GM12878 (cell line): ENCODE results near the gene TMPRSS11D. TPM values are rescaled to one million over a fixed set of nuclear protein-coding genes. Genes with fewer than 3 reads are reported as not detected.

Experiments
- ATAC-seq: fragments of 200-7000 bp; cut with Tn5 transposase; 3 replicates; pipeline ENCODE4 v1.9.1; 2020; ENCODE audit warnings: mild to moderate bottlenecking, moderate library complexity
- BruUV-seq: library from RNA; stranded (reverse); fragments of 400-500 nt; replicated peaks from 2 replicates; lab custom pipeline; 2021; lab: Mats Ljungman, UMichigan
- CTCF ChIA-PET: fragments of 300-600 bp; sonication (Branson Sonifier 250); formaldehyde crosslinking; extraction: SDS; loops from one replicate; lab custom pipeline; 2021; ENCODE audit warnings: inconsistent platforms; lab: Yijun Ruan, JAX
- POLR2A ChIA-PET: fragments of 350-600 bp; formaldehyde crosslinking; extraction: SDS; loops from one replicate; lab custom pipeline; 2021; ENCODE audit warnings: inconsistent platforms; lab: Charles Lee
- RAD21 ChIA-PET: fragments of 300-600 bp; sonication (Branson Sonifier 250); formaldehyde crosslinking; loops from one replicate; lab custom pipeline; 2023; ENCODE audit warnings: antibody characterized with exemption; ENCODE audit not compliant: unreplicated experiment; lab: Charles Lee
- SMC1A ChIA-PET: fragments of 300-600 bp; sonication (Branson Sonifier 250); formaldehyde crosslinking; loops from one replicate; lab custom pipeline; 2023; ENCODE audit not compliant: unreplicated experiment, uncharacterized antibody; lab: Charles Lee
- DNase-seq: peaks from one replicate; pipeline ENCODE4 v3.0.0-alpha.2; 2011; ENCODE audit warnings: low read depth, low spot score
- FAIRE-seq: peaks from 3 replicates; lab custom pipeline; 2011; peaks lifted over from hg19 to GRCh38; lab: Jason Lieb, UNC
- H2AFZ ChIP-seq: 2 replicates; pipeline ENCODE4 v1.6.0; 2011; ENCODE audit warnings: low read depth, low read length, control low read depth; ENCODE audit not compliant: control insufficient read depth
- H3K27ac ChIP-seq: 2 replicates; pipeline ENCODE4 v1.5.1; 2011; ENCODE audit warnings: control low read depth; ENCODE audit not compliant: control insufficient read depth, insufficient read depth
- H3K27me3 ChIP-seq, 2 experiments: replicated peaks in 1 of 2; 2 replicates each; pipeline versions ENCODE4 v1.6.0 to v1.6.1; 2011; ENCODE audit warnings: low read length in 1 of 2; ENCODE audit not compliant: control insufficient read depth in 2 of 2, insufficient read depth in 2 of 2
- H3K36me3 ChIP-seq, 2 experiments: 2 replicates each; pipeline ENCODE4 v1.5.1; 2011; ENCODE audit warnings: low read length in 1 of 2; ENCODE audit not compliant: control insufficient read depth in 2 of 2, insufficient read depth in 2 of 2
- H3K4me1 ChIP-seq: 2 replicates; pipeline ENCODE4 v1.6.1; 2011; ENCODE audit warnings: mild to moderate bottlenecking, low read length, moderate library complexity, mixed read lengths; ENCODE audit not compliant: control insufficient read depth, insufficient read depth
- H3K4me2 ChIP-seq: 2 replicates; pipeline ENCODE4 v1.6.0; 2011; ENCODE audit warnings: control low read depth; ENCODE audit not compliant: control insufficient read depth, insufficient read depth
- H3K4me3 ChIP-seq: fragments of 200-600 bp; sonication (generic); 2 replicates; pipeline ENCODE4 v1.5.1; 2016
- H3K79me2 ChIP-seq: 2 replicates; pipeline ENCODE4 v1.6.0; 2011; ENCODE audit warnings: low read length; ENCODE audit not compliant: control insufficient read depth, insufficient read depth
- H3K9ac ChIP-seq: 2 replicates; pipeline ENCODE4 v1.8.0; 2011; ENCODE audit warnings: low read length, control low read depth, mixed read lengths; ENCODE audit not compliant: control insufficient read depth, insufficient read depth
- H3K9me3 ChIP-seq: replicated peaks from 3 replicates; pipeline ENCODE4 v1.5.1; 2011; ENCODE audit warnings: mild to moderate bottlenecking, low read length; ENCODE audit not compliant: control insufficient read depth, insufficient read depth
- H4K20me1 ChIP-seq: 2 replicates; pipeline ENCODE4 v1.6.0; 2011; ENCODE audit not compliant: control insufficient read depth, insufficient read depth
- ASH2L ChIP-seq: fragments of 300-600, 200-600 bp; sonication (generic); IDR thresholded peaks from 2 replicates; pipeline ENCODE4 v1.6.1; 2017; ENCODE audit warnings: low read depth, mild to moderate bottlenecking, borderline replicate concordance
- ATF2 ChIP-seq: IDR thresholded peaks from 2 replicates; pipeline ENCODE4 v1.6.1; 2012; ENCODE audit warnings: low read length, inconsistent platforms
- BMI1 ChIP-seq: fragments of 450-650 bp; IDR thresholded peaks from 2 replicates; pipeline ENCODE4 v1.6.1; 2016; ENCODE audit warnings: mild to moderate bottlenecking, moderate library complexity, borderline replicate concordance
- EED ChIP-seq: sonication (generic); IDR thresholded peaks from 2 replicates; pipeline ENCODE4 v1.6.1; 2016; ENCODE audit warnings: antibody characterized with exemption, low read depth
- KDM1A ChIP-seq: fragments of 200-600 bp; sonication (generic); IDR thresholded peaks from 2 replicates; pipeline ENCODE4 v1.6.1; 2016; ENCODE audit warnings: borderline replicate concordance
- MYB ChIP-seq: fragments of 150-350 bp; IDR thresholded peaks from 2 replicates; pipeline ENCODE4 v1.6.1; 2014; ENCODE audit warnings: mild to moderate bottlenecking, low read depth, low read length, borderline replicate concordance
- MYC ChIP-seq: IDR thresholded peaks from 2 replicates; pipeline ENCODE4 v1.6.1; 2011; ENCODE audit warnings: mild to moderate bottlenecking, low read length, moderate library complexity, inconsistent platforms; ENCODE audit not compliant: insufficient read depth, insufficient replicate concordance, insufficient read length, severe bottlenecking
- NR2C1 ChIP-seq: fragments of 450-650 bp; IDR thresholded peaks from 2 replicates; pipeline ENCODE4 v1.6.1; 2017; ENCODE audit warnings: antibody characterized with exemption, mild to moderate bottlenecking, moderate library complexity
- RBBP5 ChIP-seq: fragments of 200-600 bp; sonication (generic); conservative IDR thresholded peaks from 2 replicates; pipeline ENCODE4 v1.6.1; 2016
- TBL1XR1 ChIP-seq: IDR thresholded peaks from 2 replicates; pipeline ENCODE4 v1.6.1; 2012; ENCODE audit warnings: low read depth, low read length, improper control_type of control experiment
- ZNF622 ChIP-seq: fragments of 450-650 bp; IDR thresholded peaks from 2 replicates; pipeline ENCODE4 v1.6.1; 2017; ENCODE audit warnings: mild to moderate bottlenecking, inconsistent platforms
- WGBS: methylation state at CpG from one replicate; pipeline ENCODE4 v1.1.6; 2016; ENCODE audit warnings: low lambda C conversion rate; ENCODE audit not compliant: insufficient replicate concordance, insufficient coverage; ENCODE audit errors: missing lambda C conversion rate; 5-methylcytosine and 5-hydroxymethylcytosine counted together
- in situ Hi-C: fragments of 300-500 bp; cut with MboI; formaldehyde crosslinking; loops from 9 replicates; pipeline ENCODE4 v1.14.3; 2018; ENCODE audit warnings: mixed read lengths
- intact Hi-C: fragments of 100-400 bp; cut with micrococcal nuclease; formaldehyde crosslinking; loops from one replicate; pipeline ENCODE4 v1.14.2; 2022; ENCODE audit not compliant: unreplicated experiment
- polyA plus RNA-seq, 11 experiments: library from polyadenylated mRNA; depleted of rRNA in 4 of 11; unstranded in 6 of 11; stranded (reverse) in 5 of 11; fragments of >200 nt; fragmentation: Nextera tagmentation in 4 of 11; fragmentation: Illumina TruSeq in 1 of 11; extraction: Ambion mirVana in 4 of 11; extraction: Trizol in 1 of 11; gene quantifications; 1 replicate in 1 of 11; 2 replicates in 10 of 11; pipeline versions ENCODE4 v1.2.1 to v1.2.3, GENCODE V29; 2011 to 2016; ENCODE audit warnings: inconsistent platforms in 2 of 11, missing spikeins in 2 of 11, low read depth in 1 of 11
- total RNA-seq, 4 experiments: library from RNA; depleted of rRNA in 3 of 4; stranded (reverse); fragments of >200 nt in 3 of 4; fragmentation: Illumina TruSeq in 1 of 4; extraction: Trizol in 1 of 4; gene quantifications; 2 replicates each; pipeline versions ENCODE4 v1.2.1 to v1.2.3, GENCODE V29; 2013 to 2021

Gene TMPRSS11D
- total and polyA plus RNA-seq, 10 of the 15 experiments (the other 5 are each of a cell fraction or from before 2014, with no cell fraction given) = not detected

DNA sequence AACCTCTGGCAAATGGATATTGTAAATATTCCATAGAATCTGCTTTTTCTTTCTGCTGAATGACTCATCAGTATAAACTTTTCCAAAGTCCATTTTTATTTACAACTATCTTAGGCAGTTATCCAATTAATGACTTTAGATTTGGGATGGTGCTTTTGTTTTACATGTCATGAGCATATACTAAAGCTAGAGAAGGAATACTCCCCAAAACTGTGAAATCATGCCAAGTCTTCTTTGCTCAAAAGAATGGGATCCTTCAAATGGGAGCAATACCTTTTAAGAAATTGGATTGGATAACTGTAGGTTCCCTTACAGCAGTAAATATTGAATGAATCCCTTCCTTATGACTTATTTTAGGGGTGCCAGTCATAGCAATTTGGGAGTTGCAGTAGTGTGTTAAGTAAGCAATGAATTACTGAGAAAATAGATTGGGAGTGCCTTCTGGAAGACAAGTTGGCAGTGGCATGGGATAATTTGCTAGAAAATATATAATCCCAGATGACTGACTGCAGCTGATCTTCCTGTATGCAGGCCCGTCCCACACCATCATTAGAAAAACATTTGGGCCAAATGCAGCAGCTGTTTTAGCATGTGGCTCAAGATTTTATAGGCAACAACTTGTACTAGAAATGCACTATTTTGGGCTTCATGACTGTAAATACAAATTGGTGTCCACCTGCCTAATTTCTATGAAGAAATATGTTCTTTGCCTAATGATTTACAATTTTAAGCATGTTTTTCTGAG, 2.8 kb downstream of the TMPRSS11D start:
- Histone ChIP-seq H3K36me3 (no peaks in the 10 kb centered on the region), H4K20me1 (no peaks in the 10 kb centered on the region), H3K4me3 (no peak overlapping the region), H3K27me3 (no peaks in the 10 kb centered on the region), H3K9ac (no peak overlapping the region), H3K27ac (no peak overlapping the region), H3K4me1 (no peaks in the 10 kb centered on the region), H3K79me2 (no peaks in the 10 kb centered on the region), H2AFZ (no peak overlapping the region), H3K4me2 (no peak overlapping the region), H3K9me3 (no peaks in the 10 kb centered on the region)
- in situ Hi-C loops (no loop called here), intact Hi-C loops (no loop called here)
- ATAC-seq = no peak
- SMC1A ChIA-PET = interaction anchor here (0.6 to 1.2 kb wide), 2 partner anchors 132 to 873 kb away, joined by 3 read pairs; no protein-coding TSS in a partner anchor
- peak; percentile 13 for FAIRE-seq
- BruUV-seq = no TSS peak
- RAD21 ChIA-PET = no interaction called here
- CTCF ChIA-PET = no interaction called here
- 4% methylated on average over 1 of the region's 1 CpG for WGBS
- TF ChIP-seq MYB (no peak), NR2C1 (no peak), TBL1XR1 (no peak), KDM1A (no peak), RBBP5 (no peak), ASH2L (no peak), BMI1 (no peak), EED (no peak), ZNF622 (no peak), ATF2 (no peak), MYC (no peak)
- no peak for DNase-seq
- POLR2A ChIA-PET = no interaction called here
